Omental fat pad (tissue), 4 donors: ENCODE data around the gene CA12. TPM values are rescaled to one million over a fixed set of nuclear protein-coding genes. Genes with fewer than 3 reads are reported as not detected.

Source experiments
- ATAC-seq: fragments of 150-250 bp; one replicate; pipeline ENCODE4 v1.9.1; 2016; ENCODE audit warnings: mild to moderate bottlenecking, moderate library complexity; ENCODE audit not compliant: low FRiP score
- DNase-seq: peaks from one replicate; pipeline ENCODE4 v3.0.0-alpha.2; 2019; ENCODE audit warnings: low spot score
- total RNA-seq, 4 donors: library from RNA; depleted of rRNA; stranded (reverse); fragments of >200 nt; gene quantifications; one replicate each; pipeline ENCODE4 v1.1.0, GENCODE V29; 2016
- TF ChIP-seq, protein P1 (sequence below), 3 donors: fragments of 450-650 bp; IDR thresholded peaks; one replicate each; pipeline ENCODE4 v1.5.1; 2016 to 2017; ENCODE audit warnings: antibody characterized with exemption in 3 of 3, mild to moderate bottlenecking in 3 of 3, moderate library complexity in 2 of 3

The CA12 gene
- total RNA-seq, 4 donors from 2014 or later: 0.75 to 27.1 (median 10.2) TPM

DNA sequence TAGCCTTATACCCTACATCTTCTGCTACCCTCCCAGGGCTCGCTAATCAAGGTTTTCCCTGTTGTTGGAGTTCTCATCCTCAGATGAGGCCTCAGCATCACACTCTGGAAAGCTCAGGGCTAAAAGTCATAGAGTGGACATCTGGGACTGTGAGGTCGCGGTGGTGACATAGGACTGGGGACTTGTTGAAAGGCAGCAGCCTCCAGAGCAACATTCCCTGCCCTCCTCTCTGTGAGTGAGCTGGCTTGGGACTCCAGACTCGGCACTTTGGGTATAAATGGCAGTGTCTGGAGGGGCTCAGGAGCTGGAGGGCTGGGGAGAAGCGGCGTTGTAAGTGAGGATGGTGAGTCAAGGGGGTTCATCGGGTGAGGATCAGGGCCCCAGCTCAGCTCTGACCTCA, 2.7 kb downstream of the CA12 start:
- no peak for DNase-seq
- TF ChIP-seq, protein P1, sequence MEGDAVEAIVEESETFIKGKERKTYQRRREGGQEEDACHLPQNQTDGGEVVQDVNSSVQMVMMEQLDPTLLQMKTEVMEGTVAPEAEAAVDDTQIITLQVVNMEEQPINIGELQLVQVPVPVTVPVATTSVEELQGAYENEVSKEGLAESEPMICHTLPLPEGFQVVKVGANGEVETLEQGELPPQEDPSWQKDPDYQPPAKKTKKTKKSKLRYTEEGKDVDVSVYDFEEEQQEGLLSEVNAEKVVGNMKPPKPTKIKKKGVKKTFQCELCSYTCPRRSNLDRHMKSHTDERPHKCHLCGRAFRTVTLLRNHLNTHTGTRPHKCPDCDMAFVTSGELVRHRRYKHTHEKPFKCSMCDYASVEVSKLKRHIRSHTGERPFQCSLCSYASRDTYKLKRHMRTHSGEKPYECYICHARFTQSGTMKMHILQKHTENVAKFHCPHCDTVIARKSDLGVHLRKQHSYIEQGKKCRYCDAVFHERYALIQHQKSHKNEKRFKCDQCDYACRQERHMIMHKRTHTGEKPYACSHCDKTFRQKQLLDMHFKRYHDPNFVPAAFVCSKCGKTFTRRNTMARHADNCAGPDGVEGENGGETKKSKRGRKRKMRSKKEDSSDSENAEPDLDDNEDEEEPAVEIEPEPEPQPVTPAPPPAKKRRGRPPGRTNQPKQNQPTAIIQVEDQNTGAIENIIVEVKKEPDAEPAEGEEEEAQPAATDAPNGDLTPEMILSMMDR (IDR thresholded peaks at IDR 0.05): no peak
- ATAC-seq: no peak

GRCh38 chr15:63374686-63375520, 6.7 kb downstream of the CA12 start:
- DNase-seq: no peak
- TF ChIP-seq, protein P1 (IDR thresholded peaks at IDR 0.05): no peak
- ATAC-seq: peak; percentile 54

- DNase-seq (no peak), ATAC-seq (no peak)
- TF ChIP-seq, protein P1 (IDR thresholded peaks at IDR 0.05): no peak
These were observed 7.6 kb downstream of the CA12 start for GRCh38 chr15:63373866-63374548.

GRCh38 chr15:63373330-63373729, 8.3 kb downstream of the CA12 start:
- DNase-seq (no peak), ATAC-seq (no peak)
- TF ChIP-seq, protein P1 (IDR thresholded peaks at IDR 0.05): no peak

- DNase-seq (no peak), ATAC-seq (no peak)
- TF ChIP-seq, protein P1 (IDR thresholded peaks at IDR 0.05): no peak
These were observed 8.9 kb downstream of the CA12 start for GRCh38 chr15:63372753-63373152.

GRCh38 chr15:63372018-63372705, 9.5 kb downstream of the CA12 start:
- peak; percentile 54 for DNase-seq
- TF ChIP-seq, protein P1 (IDR thresholded peaks at IDR 0.05): no peak

More at GRCh38 chr15:63372018-63372705, 9.5 kb downstream of the CA12 start:
- peak; percentile 84 for ATAC-seq
